Kidney epithelial cell (primary cell): Measurements from ENCODE around the gene AKNAD1. TPM values are rescaled to one million over a fixed set of nuclear protein-coding genes. Genes with fewer than 3 reads are reported as not detected.

Experiments
- DNase-seq: peaks from one replicate; pipeline ENCODE4 v3.0.0-alpha.2; 2010; ENCODE audit warnings: low read depth
- H3K27me3 ChIP-seq: 2 replicates; pipeline ENCODE4 v1.6.0; 2011; ENCODE audit warnings: low read length; ENCODE audit not compliant: control insufficient read depth, insufficient read depth
- H3K36me3 ChIP-seq: 2 replicates; pipeline ENCODE4 v1.5.1; 2011; ENCODE audit warnings: low read length; ENCODE audit not compliant: control insufficient read depth, insufficient read depth
- H3K4me3 ChIP-seq: 2 replicates; pipeline ENCODE4 v1.5.1; 2011; ENCODE audit warnings: low read depth, mild to moderate bottlenecking, control low read depth, low read length
- CTCF ChIP-seq: IDR thresholded peaks from 2 replicates; pipeline ENCODE4 v1.5.1; 2011; ENCODE audit warnings: mild to moderate bottlenecking, moderate library complexity, low read length, control low read depth, inconsistent platforms; ENCODE audit not compliant: insufficient read depth, poor library complexity, severe bottlenecking
- total RNA-seq: library from RNA; depleted of rRNA; stranded (reverse); fragments of >200 nt; gene quantifications from 2 replicates; pipeline ENCODE4 v1.2.3, GENCODE V29; 2015

The AKNAD1 gene
- total RNA-seq, 1 donor from 2014 or later = 1.8 TPM

- no peak overlapping the region for H3K4me3 ChIP-seq
- no peak for DNase-seq
- no peak for TF ChIP-seq CTCF
- H3K27me3 ChIP-seq = no peaks in the 10 kb centered on the region
- H3K36me3 ChIP-seq = no peaks in the 10 kb centered on the region
These were observed 4.7 kb upstream of the AKNAD1 start for GRCh38 chr1:108861566-108861965.

- no peak for DNase-seq
- Histone ChIP-seq H3K27me3 (no peaks in the 10 kb centered on the region), H3K36me3 (no peaks in the 10 kb centered on the region), H3K4me3 (no peak overlapping the region)
- no peak for TF ChIP-seq CTCF
These were observed 3.5 kb upstream of the AKNAD1 start for GRCh38 chr1:108860190-108860907.

- H3K27me3 ChIP-seq = no peaks in the 10 kb centered on the region
- DNase-seq = no peak
- no peak overlapping the region for H3K4me3 ChIP-seq
- no peak for TF ChIP-seq CTCF
- H3K36me3 ChIP-seq = no peaks in the 10 kb centered on the region
These were observed 1.5 kb upstream of the AKNAD1 start for GRCh38 chr1:108858230-108858950.

GRCh38 chr1:108854221-108855019, 2.5 kb downstream of the AKNAD1 start:
- DNase-seq = no peak
- no peak for TF ChIP-seq CTCF

GRCh38 chr1:108852221-108852975, 4.5 kb downstream of the AKNAD1 start:
- no peak for TF ChIP-seq CTCF

More at GRCh38 chr1:108854221-108855019, 2.5 kb downstream of the AKNAD1 start:
- Histone ChIP-seq H3K36me3 (no peaks in the 10 kb centered on the region), H3K27me3 (no peaks in the 10 kb centered on the region), H3K4me3 (no peak overlapping the region)

More at GRCh38 chr1:108852221-108852975, 4.5 kb downstream of the AKNAD1 start:
- no peak for DNase-seq
- no peaks in the 10 kb centered on the region for H3K27me3 ChIP-seq
- no peaks in the 10 kb centered on the region for H3K36me3 ChIP-seq
- H3K4me3 ChIP-seq = no peak overlapping the region
